Breast epithelium (tissue), 4 donors: ENCODE measurements around the gene PKM. TPM values are rescaled to one million over a fixed set of nuclear protein-coding genes. Genes with fewer than 3 reads are reported as not detected.
"Not testable (repeated sequence)": the region's sequence is repeated elsewhere in the genome, so short reads cannot be mapped to it uniquely, and the experiment has no call there.

Experiments
- DNase-seq, 2 donors: peaks; one replicate each; pipeline ENCODE4 v3.0.0-alpha.2; 2019; ENCODE audit warnings: low spot score in 2 of 2
- H3K27ac ChIP-seq, 2 donors: fragments of 200-600 bp; sonication (generic) in 1 of 2; one replicate each; pipeline ENCODE4 v1.5.1; 2016 to 2019; ENCODE audit warnings: mild to moderate bottlenecking in 1 of 2
- H3K27me3 ChIP-seq, 2 donors: fragments of 200-600 bp; sonication (generic) in 1 of 2; one replicate each; pipeline versions ENCODE4 v1.5.1 to v1.6.0; 2017 to 2019; ENCODE audit warnings: control low read depth in 1 of 2, mild to moderate bottlenecking in 1 of 2
- H3K36me3 ChIP-seq: fragments of 200-600 bp; one replicate; pipeline ENCODE4 v1.5.1; 2019
- H3K4me1 ChIP-seq, 2 donors: fragments of 200-600 bp; sonication (generic); one replicate each; pipeline ENCODE4 v1.5.1; 2016 to 2019; ENCODE audit warnings: control low read depth in 1 of 2
- H3K4me3 ChIP-seq, 3 donors: fragments of 200-600 bp; sonication (generic); 1 replicate in 2 of 3; 2 replicates in 1 of 3; pipeline ENCODE4 v1.5.1; 2016 to 2019; ENCODE audit warnings: mild to moderate bottlenecking in 3 of 3, moderate library complexity in 2 of 3
- H3K9me3 ChIP-seq, 2 donors: fragments of 200-600 bp; sonication (generic) in 1 of 2; one replicate each; pipeline ENCODE4 v1.5.1; 2016 to 2019; ENCODE audit warnings: control low read depth in 1 of 2
- POLR2A ChIP-seq: fragments of 450-650 bp; IDR thresholded peaks from one replicate; pipeline ENCODE4 v1.6.1; 2016; ENCODE audit warnings: antibody characterized with exemption, mild to moderate bottlenecking, moderate library complexity
- POLR2AphosphoS5 ChIP-seq, 3 donors: sonication (generic); formaldehyde crosslinking; IDR thresholded peaks; one replicate each; pipeline ENCODE4 v1.6.1; 2017; ENCODE audit warnings: antibody characterized with exemption in 3 of 3
- intact Hi-C: fragments of 100-400 bp; cut with DNase I; formaldehyde crosslinking; loops from one replicate; pipeline ENCODE4 v1.15.1; 2023; ENCODE audit warnings: low total_unique reads
- total RNA-seq, 3 donors: library from RNA; depleted of rRNA; stranded (reverse); fragments of >200 nt; gene quantifications; one replicate each; pipeline ENCODE4 v1.1.0, GENCODE V29; 2016
- TF ChIP-seq, protein P1 (sequence below), 3 donors: fragments of 450-650 bp; IDR thresholded peaks; one replicate each; pipeline ENCODE4 v1.5.1; 2016 to 2017; ENCODE audit warnings: antibody characterized with exemption in 3 of 3, mild to moderate bottlenecking in 3 of 3, moderate library complexity in 3 of 3

Gene PKM
- total RNA-seq, 3 donors from 2014 or later = 212 to 476 (median 367) TPM

DNA sequence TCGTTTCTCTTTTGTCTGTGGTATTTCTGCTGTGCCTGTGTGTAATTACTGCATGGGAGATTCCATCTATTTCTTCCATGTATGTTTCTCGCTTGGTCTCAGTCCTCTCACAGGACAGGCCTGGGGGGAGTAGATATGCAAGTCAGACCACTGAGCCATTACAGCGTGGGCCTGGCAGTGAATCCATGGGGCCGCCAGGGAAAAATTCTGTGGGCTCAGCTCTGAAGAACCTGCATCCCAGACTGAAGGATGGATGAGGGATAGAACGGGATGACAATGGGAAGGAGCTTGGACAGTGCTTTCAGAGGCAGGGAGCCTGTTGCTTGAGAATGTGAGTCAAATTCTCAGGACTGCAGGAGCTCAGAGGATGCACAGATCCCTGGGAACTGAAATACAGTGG is 58.2 kb downstream of the PKM start:
- intact Hi-C loops = no loop called here
- TF ChIP-seq, protein P1, sequence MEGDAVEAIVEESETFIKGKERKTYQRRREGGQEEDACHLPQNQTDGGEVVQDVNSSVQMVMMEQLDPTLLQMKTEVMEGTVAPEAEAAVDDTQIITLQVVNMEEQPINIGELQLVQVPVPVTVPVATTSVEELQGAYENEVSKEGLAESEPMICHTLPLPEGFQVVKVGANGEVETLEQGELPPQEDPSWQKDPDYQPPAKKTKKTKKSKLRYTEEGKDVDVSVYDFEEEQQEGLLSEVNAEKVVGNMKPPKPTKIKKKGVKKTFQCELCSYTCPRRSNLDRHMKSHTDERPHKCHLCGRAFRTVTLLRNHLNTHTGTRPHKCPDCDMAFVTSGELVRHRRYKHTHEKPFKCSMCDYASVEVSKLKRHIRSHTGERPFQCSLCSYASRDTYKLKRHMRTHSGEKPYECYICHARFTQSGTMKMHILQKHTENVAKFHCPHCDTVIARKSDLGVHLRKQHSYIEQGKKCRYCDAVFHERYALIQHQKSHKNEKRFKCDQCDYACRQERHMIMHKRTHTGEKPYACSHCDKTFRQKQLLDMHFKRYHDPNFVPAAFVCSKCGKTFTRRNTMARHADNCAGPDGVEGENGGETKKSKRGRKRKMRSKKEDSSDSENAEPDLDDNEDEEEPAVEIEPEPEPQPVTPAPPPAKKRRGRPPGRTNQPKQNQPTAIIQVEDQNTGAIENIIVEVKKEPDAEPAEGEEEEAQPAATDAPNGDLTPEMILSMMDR (IDR thresholded peaks at IDR 0.05) = no peak
- TF ChIP-seq POLR2AphosphoS5 (IDR thresholded peaks at IDR 0.05) (no peak), POLR2A (no peak)

DNA sequence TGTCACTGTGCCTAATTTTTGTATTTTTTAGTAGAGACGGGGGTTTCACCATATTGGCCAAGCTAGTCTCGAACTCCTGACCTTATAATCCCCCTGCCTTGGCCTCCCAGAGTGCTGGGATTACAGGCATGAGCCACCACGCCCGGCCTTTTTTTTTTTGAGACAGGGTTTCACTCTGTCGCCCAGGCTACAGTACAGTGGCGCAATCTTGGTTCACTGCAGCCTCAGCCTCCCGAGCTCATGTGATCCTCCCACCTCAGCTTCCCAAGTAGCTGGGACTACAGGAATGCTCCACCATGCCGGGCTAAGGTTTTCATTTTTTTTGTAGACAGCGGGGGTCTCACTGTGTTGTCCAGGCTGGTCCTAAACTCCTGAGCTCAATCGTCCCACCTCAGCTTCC is 59.0 kb downstream of the PKM start:
- H3K27me3 ChIP-seq, H3K36me3 ChIP-seq, intact Hi-C loops, H3K4me3 ChIP-seq, H3K9me3 ChIP-seq, DNase-seq: not testable (repeated sequence)
- Histone ChIP-seq H3K27ac (peak overlapping the region in 1 of 2 donors; percentile 13), H3K4me1 (peaks cover 7 to 16% of the 10 kb centered on the region in 2 donors)

More for the DNA sequence above, 58.2 kb downstream of the PKM start:
- H3K27me3 ChIP-seq = no peaks in the 10 kb centered on the region
- H3K36me3 ChIP-seq = no peaks in the 10 kb centered on the region
- peaks cover 7 to 24% of the 10 kb centered on the region in 2 donors for H3K4me1 ChIP-seq
- no peak overlapping the region for H3K27ac ChIP-seq
- no peak for DNase-seq
- H3K9me3 ChIP-seq = no peaks in the 10 kb centered on the region
- no peak overlapping the region for H3K4me3 ChIP-seq

DNA sequence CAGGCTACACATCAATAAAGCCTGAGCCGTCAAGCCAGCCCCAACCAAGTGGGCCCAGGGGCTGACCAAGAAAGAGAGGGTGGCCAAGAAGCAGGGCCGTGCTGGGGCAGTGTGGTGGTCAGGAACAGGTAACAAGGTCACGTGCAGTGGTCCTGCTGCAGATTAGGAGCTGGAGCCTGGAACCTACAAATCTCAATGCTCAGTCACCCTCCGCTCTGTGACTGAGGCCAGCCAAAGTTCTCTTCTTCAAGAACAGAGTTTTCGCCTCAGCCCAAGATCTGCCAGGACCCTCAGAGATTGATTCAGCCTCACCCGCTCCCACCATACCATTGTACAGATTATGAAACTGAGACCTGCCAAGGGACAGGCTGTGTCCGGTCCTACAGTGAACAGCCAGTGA is 60.3 kb downstream of the PKM start:
- H3K27me3 ChIP-seq = no peaks in the 10 kb centered on the region
- H3K36me3 ChIP-seq = no peaks in the 10 kb centered on the region
- intact Hi-C loops = no loop called here
- peaks cover 4 to 6% of the 10 kb centered on the region in 2 donors for H3K4me1 ChIP-seq
- TF ChIP-seq POLR2A = no peak
- TF ChIP-seq POLR2AphosphoS5 (IDR thresholded peaks at IDR 0.05) = no peak
- TF ChIP-seq, protein P1 (IDR thresholded peaks at IDR 0.05) = no peak
- peak overlapping the region; percentile 89 to 95 for H3K27ac ChIP-seq
- H3K4me3 ChIP-seq = no peak overlapping the region
- no peaks in the 10 kb centered on the region for H3K9me3 ChIP-seq
- no peak for DNase-seq

DNA sequence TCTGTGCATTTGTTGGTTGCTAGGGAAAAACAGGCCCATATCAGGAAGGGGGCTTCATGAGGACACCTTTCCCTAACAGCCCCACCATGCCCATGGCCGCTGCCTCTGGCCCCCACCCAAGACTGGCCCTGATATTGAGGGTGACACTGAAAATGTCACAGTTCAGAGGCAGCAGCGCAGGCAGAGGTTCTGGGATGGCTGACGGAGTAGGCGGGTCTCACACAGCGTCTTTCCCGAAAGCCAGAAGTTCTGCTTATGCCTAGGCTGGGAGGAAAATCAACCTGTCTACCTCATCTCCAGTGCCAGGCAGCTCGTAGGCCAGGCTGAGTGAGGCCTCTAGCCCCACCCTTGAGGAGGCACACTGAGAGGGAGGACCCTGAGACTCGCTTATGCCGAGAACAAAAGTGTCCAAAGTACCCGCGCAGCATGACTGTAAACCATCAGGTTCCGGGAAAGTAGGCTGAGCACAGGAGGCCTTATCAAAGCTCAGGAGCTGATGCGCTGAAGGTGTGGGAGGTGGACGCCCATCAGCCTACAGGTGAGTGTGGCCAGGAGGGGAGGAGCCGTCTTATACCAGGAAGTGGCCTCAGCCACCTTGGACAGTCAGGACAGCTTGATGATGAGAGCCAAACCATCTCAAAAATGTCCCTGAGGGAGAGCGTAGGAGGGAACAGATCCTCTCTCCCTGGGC is 60.9 kb downstream of the PKM start:
- intact Hi-C loops = no loop called here
- Histone ChIP-seq H3K27ac (peak overlapping the region; percentile 89 to 95), H3K36me3 (no peaks in the 10 kb centered on the region), H3K9me3 (no peaks in the 10 kb centered on the region), H3K27me3 (no peaks in the 10 kb centered on the region), H3K4me3 (peak overlapping the region in 2 of 3 donors; percentile 20 to 56), H3K4me1 (peaks cover 4% of the 10 kb centered on the region in 2 donors)
- peak in 1 of 2 donors; percentile 95 for DNase-seq
- no peak for TF ChIP-seq POLR2A
- peak in 2 of 3 donors; percentile 40 to 78 for TF ChIP-seq POLR2AphosphoS5 (IDR thresholded peaks at IDR 0.05)
- TF ChIP-seq, protein P1 (IDR thresholded peaks at IDR 0.05) = no peak

DNA sequence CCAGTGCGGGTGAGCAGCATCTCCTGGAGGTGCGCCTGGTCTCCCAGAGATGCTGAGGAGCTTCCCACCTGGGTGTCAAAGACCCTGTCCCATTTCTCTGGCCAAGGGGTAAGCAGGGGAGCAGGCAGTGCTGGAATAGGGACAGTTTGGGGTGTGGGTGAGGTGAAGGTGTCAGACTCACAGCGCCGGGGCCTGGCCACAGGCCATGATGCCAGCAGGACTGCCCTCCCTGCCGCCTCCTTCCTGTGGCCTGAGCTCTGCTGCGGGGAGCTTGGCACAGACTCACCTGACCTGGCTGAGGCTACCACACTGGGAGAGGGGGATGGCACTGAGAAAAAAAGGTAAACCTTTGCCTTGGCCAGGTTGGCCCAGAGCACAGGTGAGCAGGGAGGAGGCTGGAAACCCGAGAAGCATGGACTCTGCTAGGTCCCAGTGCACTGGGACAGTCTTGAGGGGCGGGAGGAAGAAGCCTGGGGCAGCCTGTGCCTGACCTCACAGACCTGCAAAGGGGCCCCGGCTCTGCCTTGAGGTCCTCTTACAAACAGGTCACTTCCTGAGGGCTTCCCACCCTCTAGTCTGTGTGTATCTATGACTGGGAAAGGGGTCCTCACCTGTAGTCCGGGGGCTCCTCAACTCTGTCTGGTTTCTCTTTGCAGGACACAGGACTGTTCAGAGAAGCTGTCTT is 61.6 kb downstream of the PKM start:
- intact Hi-C loops = no loop called here
- Histone ChIP-seq H3K9me3 (no peaks in the 10 kb centered on the region), H3K36me3 (no peaks in the 10 kb centered on the region), H3K4me3 (peak overlapping the region in 2 of 3 donors; percentile 20 to 56), H3K27ac (peak overlapping the region; percentile 89 to 95), H3K4me1 (peaks cover 4% of the 10 kb centered on the region in 2 donors), H3K27me3 (no peaks in the 10 kb centered on the region)
- no peak for DNase-seq
- TF ChIP-seq, protein P1 (IDR thresholded peaks at IDR 0.05) = no peak
- no peak for TF ChIP-seq POLR2AphosphoS5 (IDR thresholded peaks at IDR 0.05)
- no peak for TF ChIP-seq POLR2A
